ENCODE measurements around the gene PCNX3. TPM values are rescaled to one million over a fixed set of nuclear protein-coding genes. Genes with fewer than 3 reads are reported as not detected.

PCNX3 gene
- polyA plus RNA-seq, 1 donor from 2014 or later, result 7.8 TPM

GRCh38 chr11:65590240-65590738 is 25.3 kb upstream of the PCNX3 start:
- no peak overlapping the region for H3K27ac ChIP-seq (ENCODE audit: low read length)
- H3K79me2 ChIP-seq (replicated peaks; ENCODE audit: insufficient read depth, low read length), result no peaks in the 10 kb centered on the region
- no peak overlapping the region for H3K4me3 ChIP-seq (ENCODE audit: low read length)

GRCh38 chr11:65591939-65592857 is 23.4 kb upstream of the PCNX3 start:
- Histone ChIP-seq H2AFZ (ENCODE audit: low read depth, low read length) (no peak overlapping the region), H3K79me2 (replicated peaks; ENCODE audit: insufficient read depth, low read length) (no peaks in the 10 kb centered on the region), H3K9me3 (ENCODE audit: low read length) (no peaks in the 10 kb centered on the region), H3K36me3 (ENCODE audit: insufficient read depth, low read length) (no peaks in the 10 kb centered on the region), H3K4me3 (ENCODE audit: low read length) (no peak overlapping the region), H4K20me1 (ENCODE audit: insufficient read depth) (no peaks in the 10 kb centered on the region), H3K4me2 (ENCODE audit: low read length) (no peak overlapping the region), H3K27ac (ENCODE audit: low read length) (no peak overlapping the region), H3K9me2 (ENCODE audit: insufficient read depth, low read length) (no peaks in the 10 kb centered on the region), H3F3A (ENCODE audit: insufficient read depth, low read length, poor library complexity, severe bottlenecking) (no peaks in the 10 kb centered on the region), H3K27me3 (ENCODE audit: insufficient read depth, low read depth, low read length) (peaks cover 25% of the 10 kb centered on the region), H3K9ac (ENCODE audit: low read length) (no peak overlapping the region)
- TF ChIP-seq RAD21 (conservative IDR thresholded peaks at IDR 0.05), result no peak
- TF ChIP-seq, protein P1, sequence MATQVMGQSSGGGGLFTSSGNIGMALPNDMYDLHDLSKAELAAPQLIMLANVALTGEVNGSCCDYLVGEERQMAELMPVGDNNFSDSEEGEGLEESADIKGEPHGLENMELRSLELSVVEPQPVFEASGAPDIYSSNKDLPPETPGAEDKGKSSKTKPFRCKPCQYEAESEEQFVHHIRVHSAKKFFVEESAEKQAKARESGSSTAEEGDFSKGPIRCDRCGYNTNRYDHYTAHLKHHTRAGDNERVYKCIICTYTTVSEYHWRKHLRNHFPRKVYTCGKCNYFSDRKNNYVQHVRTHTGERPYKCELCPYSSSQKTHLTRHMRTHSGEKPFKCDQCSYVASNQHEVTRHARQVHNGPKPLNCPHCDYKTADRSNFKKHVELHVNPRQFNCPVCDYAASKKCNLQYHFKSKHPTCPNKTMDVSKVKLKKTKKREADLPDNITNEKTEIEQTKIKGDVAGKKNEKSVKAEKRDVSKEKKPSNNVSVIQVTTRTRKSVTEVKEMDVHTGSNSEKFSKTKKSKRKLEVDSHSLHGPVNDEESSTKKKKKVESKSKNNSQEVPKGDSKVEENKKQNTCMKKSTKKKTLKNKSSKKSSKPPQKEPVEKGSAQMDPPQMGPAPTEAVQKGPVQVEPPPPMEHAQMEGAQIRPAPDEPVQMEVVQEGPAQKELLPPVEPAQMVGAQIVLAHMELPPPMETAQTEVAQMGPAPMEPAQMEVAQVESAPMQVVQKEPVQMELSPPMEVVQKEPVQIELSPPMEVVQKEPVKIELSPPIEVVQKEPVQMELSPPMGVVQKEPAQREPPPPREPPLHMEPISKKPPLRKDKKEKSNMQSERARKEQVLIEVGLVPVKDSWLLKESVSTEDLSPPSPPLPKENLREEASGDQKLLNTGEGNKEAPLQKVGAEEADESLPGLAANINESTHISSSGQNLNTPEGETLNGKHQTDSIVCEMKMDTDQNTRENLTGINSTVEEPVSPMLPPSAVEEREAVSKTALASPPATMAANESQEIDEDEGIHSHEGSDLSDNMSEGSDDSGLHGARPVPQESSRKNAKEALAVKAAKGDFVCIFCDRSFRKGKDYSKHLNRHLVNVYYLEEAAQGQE (IDR thresholded peaks at IDR 0.05; ENCODE audit: borderline replicate concordance), result no peak
- TF ChIP-seq MXI1 (conservative IDR thresholded peaks at IDR 0.05; ENCODE audit: poor library complexity, severe bottlenecking), result no peak
- no peak for TF ChIP-seq EP300 (conservative IDR thresholded peaks at IDR 0.05; ENCODE audit: poor library complexity, severe bottlenecking)
- TF ChIP-seq, protein P2, sequence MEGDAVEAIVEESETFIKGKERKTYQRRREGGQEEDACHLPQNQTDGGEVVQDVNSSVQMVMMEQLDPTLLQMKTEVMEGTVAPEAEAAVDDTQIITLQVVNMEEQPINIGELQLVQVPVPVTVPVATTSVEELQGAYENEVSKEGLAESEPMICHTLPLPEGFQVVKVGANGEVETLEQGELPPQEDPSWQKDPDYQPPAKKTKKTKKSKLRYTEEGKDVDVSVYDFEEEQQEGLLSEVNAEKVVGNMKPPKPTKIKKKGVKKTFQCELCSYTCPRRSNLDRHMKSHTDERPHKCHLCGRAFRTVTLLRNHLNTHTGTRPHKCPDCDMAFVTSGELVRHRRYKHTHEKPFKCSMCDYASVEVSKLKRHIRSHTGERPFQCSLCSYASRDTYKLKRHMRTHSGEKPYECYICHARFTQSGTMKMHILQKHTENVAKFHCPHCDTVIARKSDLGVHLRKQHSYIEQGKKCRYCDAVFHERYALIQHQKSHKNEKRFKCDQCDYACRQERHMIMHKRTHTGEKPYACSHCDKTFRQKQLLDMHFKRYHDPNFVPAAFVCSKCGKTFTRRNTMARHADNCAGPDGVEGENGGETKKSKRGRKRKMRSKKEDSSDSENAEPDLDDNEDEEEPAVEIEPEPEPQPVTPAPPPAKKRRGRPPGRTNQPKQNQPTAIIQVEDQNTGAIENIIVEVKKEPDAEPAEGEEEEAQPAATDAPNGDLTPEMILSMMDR (IDR thresholded peaks at IDR 0.05; ENCODE audit: poor library complexity, severe bottlenecking), result no peak
- no peak for TF ChIP-seq TAF1 (IDR thresholded peaks at IDR 0.05; ENCODE audit: low read depth)
- TF ChIP-seq POLR2AphosphoS5 (IDR thresholded peaks at IDR 0.05), result no peak
- TF ChIP-seq SMC3 (conservative IDR thresholded peaks at IDR 0.05; ENCODE audit: poor library complexity), result no peak
- no peak for TF ChIP-seq EZH2 (IDR thresholded peaks at IDR 0.05; ENCODE audit: borderline replicate concordance, insufficient read depth, low read length, poor library complexity, severe bottlenecking)

More at GRCh38 chr11:65590240-65590738, 25.3 kb upstream of the PCNX3 start:
- Histone ChIP-seq H3K9ac (ENCODE audit: low read length) (no peak overlapping the region), H3K27me3 (ENCODE audit: insufficient read depth, low read depth, low read length) (peaks cover 33% of the 10 kb centered on the region), H3K9me3 (ENCODE audit: low read length) (no peaks in the 10 kb centered on the region), H2AFZ (ENCODE audit: low read depth, low read length) (no peak overlapping the region), H3F3A (ENCODE audit: insufficient read depth, low read length, poor library complexity, severe bottlenecking) (no peaks in the 10 kb centered on the region), H3K4me2 (ENCODE audit: low read length) (no peak overlapping the region), H3K9me2 (ENCODE audit: insufficient read depth, low read length) (no peaks in the 10 kb centered on the region), H3K36me3 (ENCODE audit: insufficient read depth, low read length) (no peaks in the 10 kb centered on the region), H4K20me1 (ENCODE audit: insufficient read depth) (no peaks in the 10 kb centered on the region)
- TF ChIP-seq POLR2AphosphoS5 (IDR thresholded peaks at IDR 0.05), result no peak
- no peak for TF ChIP-seq MXI1 (conservative IDR thresholded peaks at IDR 0.05; ENCODE audit: poor library complexity, severe bottlenecking)
- TF ChIP-seq, protein P1 (IDR thresholded peaks at IDR 0.05; ENCODE audit: borderline replicate concordance), result no peak
- TF ChIP-seq EP300 (conservative IDR thresholded peaks at IDR 0.05; ENCODE audit: poor library complexity, severe bottlenecking), result no peak
- TF ChIP-seq SMC3 (conservative IDR thresholded peaks at IDR 0.05; ENCODE audit: poor library complexity), result no peak
- TF ChIP-seq RAD21 (conservative IDR thresholded peaks at IDR 0.05), result no peak
